ENCODE measurements around the gene NAA25.

- TF ChIP-seq POLR2A (IDR thresholded peaks at IDR 0.05; ENCODE audit: low read length): peak; percentile 96
- TF ChIP-seq GATA1 (IDR thresholded peaks at IDR 0.05; ENCODE audit: low read depth, low read length): no peak
Observed at GRCh38 chr12:112125250-112125999, 16.8 kb upstream of the NAA25 start, which contains the start of gene TRAFD1.

All from erythroblast (primary cell).